ENCODE measurements around the gene CFAP410. TPM values are rescaled to one million over a fixed set of nuclear protein-coding genes. Genes with fewer than 3 reads are reported as not detected.

The CFAP410 gene
- total and polyA plus RNA-seq, 2 of the 13 experiments (the other 11 are each of a cell fraction or from before 2014, with no cell fraction given) = 8.0 to 20.1 TPM

DNA sequence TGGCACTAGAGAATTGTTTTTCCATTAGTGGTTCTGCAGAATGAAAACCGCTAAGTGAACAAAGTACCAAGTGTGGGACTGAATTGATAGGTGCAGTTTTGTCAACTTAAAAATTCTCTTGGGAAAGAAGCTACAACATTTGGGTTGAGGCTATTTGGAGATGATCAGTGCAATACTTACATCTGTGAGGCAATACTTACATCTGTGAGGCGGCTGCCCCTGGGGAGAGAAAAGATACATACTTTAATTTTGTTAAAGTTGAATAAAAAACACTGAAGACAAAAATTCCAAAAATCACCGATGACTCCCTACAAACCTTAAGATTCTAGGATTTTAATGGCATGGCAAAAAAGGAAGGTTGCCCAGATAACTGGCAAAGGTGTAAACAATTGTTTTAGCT lies 1.7 kb downstream of the CFAP410 start (continued):
- TF ChIP-seq, protein P1, sequence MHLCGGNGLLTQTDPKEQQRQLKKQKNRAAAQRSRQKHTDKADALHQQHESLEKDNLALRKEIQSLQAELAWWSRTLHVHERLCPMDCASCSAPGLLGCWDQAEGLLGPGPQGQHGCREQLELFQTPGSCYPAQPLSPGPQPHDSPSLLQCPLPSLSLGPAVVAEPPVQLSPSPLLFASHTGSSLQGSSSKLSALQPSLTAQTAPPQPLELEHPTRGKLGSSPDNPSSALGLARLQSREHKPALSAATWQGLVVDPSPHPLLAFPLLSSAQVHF (CRISPR knock-in tag; IDR thresholded peaks at IDR 0.05) = no peak
- TF ChIP-seq TCF7 (IDR thresholded peaks at IDR 0.05; ENCODE audit: low read depth) = no peak
- TF ChIP-seq, protein P2, sequence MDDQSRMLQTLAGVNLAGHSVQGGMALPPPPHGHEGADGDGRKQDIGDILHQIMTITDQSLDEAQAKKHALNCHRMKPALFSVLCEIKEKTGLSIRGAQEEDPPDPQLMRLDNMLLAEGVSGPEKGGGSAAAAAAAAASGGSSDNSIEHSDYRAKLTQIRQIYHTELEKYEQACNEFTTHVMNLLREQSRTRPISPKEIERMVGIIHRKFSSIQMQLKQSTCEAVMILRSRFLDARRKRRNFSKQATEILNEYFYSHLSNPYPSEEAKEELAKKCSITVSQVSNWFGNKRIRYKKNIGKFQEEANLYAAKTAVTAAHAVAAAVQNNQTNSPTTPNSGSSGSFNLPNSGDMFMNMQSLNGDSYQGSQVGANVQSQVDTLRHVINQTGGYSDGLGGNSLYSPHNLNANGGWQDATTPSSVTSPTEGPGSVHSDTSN (CRISPR knock-in tag; IDR thresholded peaks at IDR 0.05; ENCODE audit: borderline replicate concordance) = no peak
- TF ChIP-seq, protein P3, sequence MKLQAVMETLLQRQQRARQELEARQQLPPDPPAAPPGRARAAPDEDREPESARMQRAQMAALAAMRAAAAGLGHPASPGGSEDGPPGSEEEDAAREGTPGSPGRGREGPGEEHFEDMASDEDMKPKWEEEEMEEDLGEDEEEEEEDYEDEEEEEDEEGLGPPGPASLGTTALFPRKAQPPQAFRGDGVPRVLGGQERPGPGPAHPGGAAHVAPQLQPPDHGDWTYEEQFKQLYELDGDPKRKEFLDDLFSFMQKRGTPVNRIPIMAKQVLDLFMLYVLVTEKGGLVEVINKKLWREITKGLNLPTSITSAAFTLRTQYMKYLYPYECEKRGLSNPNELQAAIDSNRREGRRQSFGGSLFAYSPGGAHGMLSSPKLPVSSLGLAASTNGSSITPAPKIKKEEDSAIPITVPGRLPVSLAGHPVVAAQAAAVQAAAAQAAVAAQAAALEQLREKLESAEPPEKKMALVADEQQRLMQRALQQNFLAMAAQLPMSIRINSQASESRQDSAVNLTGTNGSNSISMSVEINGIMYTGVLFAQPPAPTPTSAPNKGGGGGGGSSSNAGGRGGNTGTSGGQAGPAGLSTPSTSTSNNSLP (IDR thresholded peaks at IDR 0.05; ENCODE audit: low read depth, low read length) = no peak
- TF ChIP-seq SP4 (CRISPR knock-in tag; IDR thresholded peaks at IDR 0.05) = no peak
- TF ChIP-seq HOXA9 (CRISPR knock-in tag; IDR thresholded peaks at IDR 0.05; ENCODE audit: borderline replicate concordance) = no peak
- TF ChIP-seq NFYC (CRISPR knock-in tag; IDR thresholded peaks at IDR 0.05) = no peak

DNA sequence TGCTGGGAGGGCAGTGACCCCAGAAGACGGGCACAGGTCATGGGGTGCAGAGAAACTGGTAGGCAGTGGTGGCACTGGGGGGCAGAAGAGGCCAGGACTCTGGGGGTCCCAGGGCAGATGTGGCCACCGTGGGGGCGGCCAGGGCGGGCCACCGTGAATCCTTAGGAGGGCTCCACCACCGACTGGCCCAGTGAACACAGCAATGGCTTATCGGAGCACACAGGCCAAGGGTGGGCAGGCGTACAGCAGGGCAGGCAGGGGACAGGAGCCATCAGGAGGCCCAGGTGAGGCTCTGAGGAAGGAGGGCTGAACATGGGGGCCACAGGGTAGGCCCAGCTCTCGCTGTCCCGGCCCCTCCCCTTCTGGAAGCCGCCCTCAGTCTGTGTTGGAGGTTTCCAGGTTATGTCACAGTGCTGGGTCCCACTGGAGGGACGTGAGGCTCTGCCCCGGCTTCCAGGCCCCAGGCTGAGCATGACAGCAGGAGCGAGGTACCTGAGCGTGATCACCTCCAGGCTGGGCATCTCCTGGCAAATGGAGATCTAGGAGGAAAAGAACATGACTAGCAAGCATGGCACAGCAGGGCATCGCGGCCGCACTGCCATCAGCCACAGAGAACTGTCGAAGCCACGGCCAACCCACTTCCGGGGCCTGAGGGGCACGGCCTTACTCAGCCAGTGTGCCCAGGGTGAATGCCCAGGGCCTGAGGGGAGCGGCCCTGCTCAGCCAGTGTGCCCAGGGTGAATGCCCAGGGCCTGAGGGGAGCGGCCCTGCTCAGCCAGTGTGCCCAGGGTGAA lies 3.7 kb downstream of the CFAP410 start:
- Histone ChIP-seq H2AFZ (ENCODE audit: low read length) (no peak overlapping the region), H3K9ac (ENCODE audit: insufficient read depth, low read depth, low read length) (no peak overlapping the region), H3K9me3 (ENCODE audit: low read length) (no peaks in the 10 kb centered on the region), H3K4me2 (ENCODE audit: low read depth, low read length) (no peak overlapping the region), H3K36me3 (replicated peaks in 1 of 2; ENCODE audit: control insufficient read depth in 1 of 2, insufficient read depth in 2 of 2, low read length in 2 of 2) (peaks cover 5 to 15% of the 10 kb centered on the region in 2 experiments; a peak in 4 of 5 replicates), H3K27me3 (ENCODE audit: control insufficient read depth in 1 of 2, insufficient read depth in 2 of 2, low read length in 2 of 2) (no peaks in the 10 kb centered on the region; a peak in 1 of 5 replicates), H3K27ac (ENCODE audit: extremely low read length, insufficient read depth, low read length) (no peak overlapping the region), H3K4me3 (replicated peaks in 1 of 3; ENCODE audit: insufficient read depth in 1 of 3, low read depth in 2 of 3, low read length in 3 of 3) (no peak overlapping the region), H4K20me1 (ENCODE audit: insufficient read depth, low read length) (peaks cover 3% of the 10 kb centered on the region), H3K4me1 (ENCODE audit: insufficient read depth, low read length) (peaks cover 21% of the 10 kb centered on the region), H3K79me2 (ENCODE audit: insufficient read depth, low read length) (peaks cover 2% of the 10 kb centered on the region)
- ATAC-seq = no peak
- ChIA-PET POLR2A (no interaction called here), CTCF (ENCODE audit: low intra/inter-chr PET ratio, low total read pairs) (no interaction called here)
- BruUV-seq (replicated peaks) = no TSS peak
- 94% methylated on average over 6 of the region's 24 CpGs for WGBS (ENCODE audit: low lambda C conversion rate)
- no peak for FAIRE-seq
- TF ChIP-seq FIP1L1 (IDR thresholded peaks at IDR 0.05; ENCODE audit: borderline replicate concordance, insufficient read depth, low read depth, low read length) (no peak), BCL6 (CRISPR knock-in tag; IDR thresholded peaks at IDR 0.05) (no peak), FOXP1 (IDR thresholded peaks at IDR 0.05) (no peak), FOXP1 (CRISPR knock-in tag; IDR thresholded peaks at IDR 0.05) (no peak), ZNF660 (CRISPR knock-in tag; IDR thresholded peaks at IDR 0.05; ENCODE audit: borderline replicate concordance, low read depth) (no peak), THAP11 (CRISPR knock-in tag; IDR thresholded peaks at IDR 0.05) (no peak), TEAD2 (CRISPR knock-in tag; IDR thresholded peaks at IDR 0.05) (no peak), RXRA (CRISPR knock-in tag; IDR thresholded peaks at IDR 0.05) (no peak), TGIF2 (CRISPR knock-in tag; IDR thresholded peaks at IDR 0.05) (no peak)
- TF ChIP-seq, protein P1 (CRISPR knock-in tag; IDR thresholded peaks at IDR 0.05) = no peak
- TF ChIP-seq, protein P4, sequence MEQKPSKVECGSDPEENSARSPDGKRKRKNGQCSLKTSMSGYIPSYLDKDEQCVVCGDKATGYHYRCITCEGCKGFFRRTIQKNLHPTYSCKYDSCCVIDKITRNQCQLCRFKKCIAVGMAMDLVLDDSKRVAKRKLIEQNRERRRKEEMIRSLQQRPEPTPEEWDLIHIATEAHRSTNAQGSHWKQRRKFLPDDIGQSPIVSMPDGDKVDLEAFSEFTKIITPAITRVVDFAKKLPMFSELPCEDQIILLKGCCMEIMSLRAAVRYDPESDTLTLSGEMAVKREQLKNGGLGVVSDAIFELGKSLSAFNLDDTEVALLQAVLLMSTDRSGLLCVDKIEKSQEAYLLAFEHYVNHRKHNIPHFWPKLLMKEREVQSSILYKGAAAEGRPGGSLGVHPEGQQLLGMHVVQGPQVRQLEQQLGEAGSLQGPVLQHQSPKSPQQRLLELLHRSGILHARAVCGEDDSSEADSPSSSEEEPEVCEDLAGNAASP (CRISPR knock-in tag; IDR thresholded peaks at IDR 0.05; ENCODE audit: borderline replicate concordance) = no peak
- in situ Hi-C loops (cut with HindIII; ENCODE audit: extremely low pct_ligation_motif_present, low pct_unique_long_range_greater_than_20kb) = loop anchor here (5.0 kb wide), 1 partner anchor 33 kb away; the partner anchor contains the start of gene PFKL
- intact Hi-C loops (cut with micrococcal nuclease; ENCODE audit: unreplicated experiment) = loop anchor here (5.0 kb wide), 1 partner anchor 122 kb away; the partner anchor contains the start of gene LRRC3
- no peak for DNase-seq (ENCODE audit: low spot score)
